Esophagus muscularis mucosa (tissue), 4 donors: ENCODE measurements around the gene LARGE1. TPM values are rescaled to one million over a fixed set of nuclear protein-coding genes. Genes with fewer than 3 reads are reported as not detected.
A peak's percentile ranks its signal among the peaks of the same experiment; 100 is the strongest.

ENCODE experiments used
- DNase-seq: peaks from one replicate; pipeline ENCODE4 v3.0.0-alpha.2; 2017; ENCODE audit errors: extremely low spot score
- H3K27ac ChIP-seq, 4 donors: fragments of 200-600 bp; sonication (generic); replicated peaks in 1 of 4; 1 replicate in 3 of 4; 2 replicates in 1 of 4; pipeline ENCODE4 v1.5.1; 2016 to 2019; ENCODE audit warnings: mild to moderate bottlenecking in 1 of 4
- H3K27me3 ChIP-seq, 4 donors: fragments of 200-600 bp; sonication (generic); one replicate each; pipeline versions ENCODE4 v1.5.1 to v1.6.0; 2016 to 2019
- H3K36me3 ChIP-seq, 4 donors: fragments of 200-600 bp; sonication (generic); one replicate each; pipeline ENCODE4 v1.5.1; 2016 to 2019
- H3K4me1 ChIP-seq, 4 donors: fragments of 200-600 bp; sonication (generic); one replicate each; pipeline ENCODE4 v1.5.1; 2016 to 2019
- H3K4me3 ChIP-seq, 4 donors: fragments of 200-600 bp; sonication (generic); 1 replicate in 2 of 4; 2 replicates in 2 of 4; pipeline ENCODE4 v1.5.1; 2016 to 2019; ENCODE audit warnings: mild to moderate bottlenecking in 4 of 4, moderate library complexity in 1 of 4
- H3K9me3 ChIP-seq, 4 donors: fragments of 200-600 bp; sonication (generic); 1 replicate in 3 of 4; 2 replicates in 1 of 4; pipeline ENCODE4 v1.5.1; 2016 to 2019
- CTCF ChIP-seq, 3 experiments: fragments of 200-600 bp in 2 of 3; fragments of 450-650 bp in 1 of 3; sonication (generic) in 2 of 3; IDR thresholded peaks; one replicate each; pipeline ENCODE4 v1.5.1; 2017 to 2019; ENCODE audit warnings: antibody characterized with exemption in 3 of 3, mild to moderate bottlenecking in 2 of 3, moderate library complexity in 1 of 3
- EP300 ChIP-seq: sonication (generic); formaldehyde crosslinking; IDR thresholded peaks from one replicate; pipeline ENCODE4 v1.6.1; 2017; ENCODE audit warnings: antibody characterized with exemption
- POLR2A ChIP-seq: fragments of 450-650 bp; IDR thresholded peaks from one replicate; pipeline ENCODE4 v1.6.1; 2017; ENCODE audit warnings: antibody characterized with exemption, moderate library complexity, mild to moderate bottlenecking, low read depth
- POLR2AphosphoS5 ChIP-seq, 2 donors: sonication (generic); formaldehyde crosslinking; IDR thresholded peaks; one replicate each; pipeline ENCODE4 v1.6.1; 2017; ENCODE audit warnings: antibody characterized with exemption in 2 of 2
- WGBS: methylation state at CpG from one replicate; pipeline ENCODE4 v1.1.5; 2018; 5-methylcytosine and 5-hydroxymethylcytosine counted together
- intact Hi-C: fragments of 100-400 bp; cut with DNase I; formaldehyde crosslinking; loops from one replicate; pipeline ENCODE4 v1.15.1; 2023
- total RNA-seq, 4 donors: library from RNA; depleted of rRNA; stranded (reverse); fragments of >200 nt; gene quantifications; one replicate each; pipeline versions ENCODE4 v1.1.0 to v1.2.1, GENCODE V29; 2016

The LARGE1 gene
- total RNA-seq, 4 donors from 2014 or later: 29.9 to 48.4 (median 32.4) TPM

DNA sequence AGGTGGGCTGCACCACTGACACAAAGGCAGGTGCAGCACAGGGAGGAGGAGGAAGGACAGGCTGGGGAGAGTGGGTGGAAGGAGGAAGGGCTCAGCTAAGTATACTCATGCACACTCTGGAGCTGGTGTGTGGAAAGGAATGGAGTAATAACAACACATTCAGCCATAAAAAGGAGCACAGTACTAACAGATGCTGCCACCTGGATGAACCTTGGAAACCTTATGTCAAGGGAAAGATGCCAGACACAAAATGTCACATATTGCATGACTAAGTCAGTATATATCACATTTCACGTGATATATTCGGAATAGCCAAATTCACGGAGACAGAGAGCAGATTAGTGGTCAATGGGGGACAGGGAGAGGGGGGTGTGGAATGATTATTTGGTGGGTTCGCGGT is 472.5 kb downstream of the LARGE1 start:
- 95% methylated on average over 5 of the region's 5 CpGs for WGBS
- Histone ChIP-seq H3K4me3 (no peak overlapping the region), H3K4me1 (peaks cover 0 to 6% (median 0%) of the 10 kb centered on the region in 4 donors), H3K27me3 (no peaks in the 10 kb centered on the region), H3K36me3 (no peaks in the 10 kb centered on the region), H3K9me3 (no peaks in the 10 kb centered on the region), H3K27ac (no peak overlapping the region)
- intact Hi-C loops: no loop called here
- no peak for DNase-seq
- TF ChIP-seq POLR2AphosphoS5 (IDR thresholded peaks at IDR 0.05) (no peak), EP300 (no peak), CTCF (IDR thresholded peaks at IDR 0.05) (no peak)

DNA sequence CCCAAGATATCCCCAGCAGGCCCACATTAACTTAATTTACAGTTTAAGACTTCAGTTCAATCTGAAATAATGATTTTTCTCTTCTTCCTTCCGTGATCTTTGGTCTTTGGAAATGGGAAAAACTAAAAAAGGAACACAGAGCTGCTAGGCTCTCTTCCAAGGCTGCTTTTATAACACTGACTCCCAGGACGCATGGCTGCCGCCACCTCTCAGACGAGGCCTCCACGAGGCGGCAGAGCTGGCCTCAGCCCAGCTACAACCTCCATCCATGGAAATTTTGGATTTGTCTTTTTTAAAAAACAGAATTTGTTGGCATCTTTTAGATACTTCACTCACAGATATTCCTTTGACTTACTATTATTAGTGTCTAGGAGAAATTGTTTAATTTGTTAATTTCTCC is 476.6 kb downstream of the LARGE1 start:
- Histone ChIP-seq H3K27ac (no peak overlapping the region), H3K4me3 (no peak overlapping the region), H3K27me3 (no peaks in the 10 kb centered on the region), H3K36me3 (no peaks in the 10 kb centered on the region), H3K9me3 (no peaks in the 10 kb centered on the region), H3K4me1 (peaks cover 3 to 14% (median 12%) of the 10 kb centered on the region in 4 donors)
- DNase-seq: no peak
- TF ChIP-seq CTCF (IDR thresholded peaks at IDR 0.05): no peak
- no peak for TF ChIP-seq EP300
- no peak for TF ChIP-seq POLR2AphosphoS5 (IDR thresholded peaks at IDR 0.05)
- no peak for TF ChIP-seq POLR2A
- WGBS: 78% methylated on average over 6 of the region's 6 CpGs
- intact Hi-C loops: no loop called here

DNA sequence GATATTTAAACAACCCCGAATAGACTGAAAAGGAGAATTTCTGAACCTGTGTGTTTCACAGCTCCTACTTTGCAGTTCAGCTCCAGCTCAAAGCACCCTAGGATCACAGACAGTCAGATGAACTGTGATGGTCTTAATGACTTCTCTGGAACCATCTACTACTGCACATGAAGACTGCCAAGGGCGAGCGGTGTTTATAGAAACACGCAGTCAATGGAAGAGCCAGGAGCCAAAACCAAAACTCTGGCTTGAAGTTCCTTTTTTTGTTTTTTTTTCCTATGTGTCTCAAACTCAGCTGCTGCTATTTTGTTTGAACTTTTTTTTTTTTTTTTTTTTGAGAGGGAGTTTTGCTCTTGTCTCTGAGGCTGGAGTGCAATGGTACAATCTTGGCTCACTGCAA is 479.5 kb downstream of the LARGE1 start:
- peaks cover 3 to 25% (median 23%) of the 10 kb centered on the region in 4 donors for H3K4me1 ChIP-seq
- no peak overlapping the region for H3K27ac ChIP-seq
- TF ChIP-seq POLR2AphosphoS5 (IDR thresholded peaks at IDR 0.05) (no peak), POLR2A (no peak), CTCF (IDR thresholded peaks at IDR 0.05) (no peak)
- H3K9me3 ChIP-seq: no peaks in the 10 kb centered on the region
- no peak overlapping the region for H3K4me3 ChIP-seq
- no peaks in the 10 kb centered on the region for H3K27me3 ChIP-seq
- 18% methylated on average over 4 of the region's 4 CpGs for whole genome bisulfite sequencing
- intact Hi-C loops: no loop called here
- no peak for DNase-seq
- H3K36me3 ChIP-seq: no peaks in the 10 kb centered on the region

DNA sequence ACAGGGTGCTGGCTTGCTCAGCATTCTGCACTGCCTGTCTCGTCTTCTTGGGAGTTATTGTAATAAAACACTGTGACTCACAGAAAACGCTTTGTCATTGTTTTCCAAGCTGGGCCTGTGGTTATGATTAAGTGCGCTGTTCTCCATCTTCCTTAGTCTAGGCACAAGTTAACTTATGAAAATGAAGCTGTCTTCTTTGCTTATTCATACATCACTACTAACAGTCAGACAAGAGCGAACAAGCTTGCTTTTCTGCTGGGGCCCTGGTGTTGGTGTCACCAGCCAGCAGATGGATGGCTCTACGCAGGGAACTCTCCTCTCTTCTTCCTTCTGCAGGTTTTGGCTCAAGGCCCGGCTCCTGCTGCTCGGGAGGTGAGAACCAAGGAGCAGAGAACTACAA is 482.0 kb downstream of the LARGE1 start:
- Histone ChIP-seq H3K27me3 (no peaks in the 10 kb centered on the region), H3K27ac (peak overlapping the region in 2 of 4 donors; percentile 9 to 12), H3K9me3 (no peaks in the 10 kb centered on the region), H3K36me3 (no peaks in the 10 kb centered on the region), H3K4me1 (peaks cover 3 to 25% (median 23%) of the 10 kb centered on the region in 4 donors), H3K4me3 (no peak overlapping the region)
- 33% methylated on average over 7 of the region's 7 CpGs for WGBS
- no peak for DNase-seq
- intact Hi-C loops: no loop called here
- TF ChIP-seq CTCF (IDR thresholded peaks at IDR 0.05) (no peak), POLR2A (no peak), POLR2AphosphoS5 (IDR thresholded peaks at IDR 0.05) (no peak), EP300 (no peak)

DNA sequence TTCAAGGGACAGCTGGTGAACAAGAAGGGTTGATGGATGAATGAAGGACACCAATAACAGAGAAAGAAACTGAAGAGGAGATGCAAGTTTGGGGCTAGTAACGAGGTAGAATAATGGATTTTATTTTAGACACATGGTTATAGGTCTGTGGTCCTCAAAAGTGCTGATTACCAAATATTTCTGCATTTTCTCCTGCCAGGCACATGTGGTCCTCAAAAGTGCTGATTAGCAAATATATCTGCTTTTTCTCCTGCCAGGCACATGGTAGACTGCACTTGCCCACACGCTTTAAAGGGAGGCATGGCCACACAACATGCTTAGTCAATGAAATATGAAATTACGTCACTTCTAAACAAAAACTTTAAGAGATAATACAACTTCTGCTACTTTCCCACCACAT is 489.0 kb downstream of the LARGE1 start:
- Histone ChIP-seq H3K9me3 (no peaks in the 10 kb centered on the region), H3K27me3 (no peaks in the 10 kb centered on the region), H3K4me3 (no peak overlapping the region), H3K36me3 (peaks cover 0 to 26% (median 8%) of the 10 kb centered on the region in 4 donors), H3K4me1 (peaks cover 0 to 11% (median 7%) of the 10 kb centered on the region in 4 donors), H3K27ac (no peak overlapping the region)
- 95% methylated on average over 3 of the region's 3 CpGs for WGBS
- TF ChIP-seq POLR2AphosphoS5 (IDR thresholded peaks at IDR 0.05): no peak
- no peak for TF ChIP-seq CTCF (IDR thresholded peaks at IDR 0.05)
- TF ChIP-seq EP300: no peak
- TF ChIP-seq POLR2A: no peak
- intact Hi-C loops: no loop called here
- no peak for DNase-seq
